Thyroid gland (tissue), 4 donors: Measurements from ENCODE around the gene FOSB.

Experiments
- CTCF ChIP-seq, 6 experiments: fragments of 200-600 bp in 3 of 6; fragments of 450-650 bp in 3 of 6; sonication (generic) in 3 of 6; IDR thresholded peaks; one replicate each; pipeline ENCODE4 v1.5.1; 2016 to 2019; ENCODE audit warnings: antibody characterized with exemption in 6 of 6, mild to moderate bottlenecking in 2 of 6, inconsistent platforms in 1 of 6, moderate library complexity in 1 of 6
- POLR2A ChIP-seq, 2 donors: fragments of 450-650 bp; IDR thresholded peaks; one replicate each; pipeline ENCODE4 v1.6.1; 2017; ENCODE audit warnings: antibody characterized with exemption in 2 of 2, mild to moderate bottlenecking in 2 of 2, moderate library complexity in 1 of 2

- TF ChIP-seq CTCF (IDR thresholded peaks at IDR 0.05) = no peak
- TF ChIP-seq POLR2A (IDR thresholded peaks at IDR 0.05) = no peak
Observed at GRCh38 chr19:45492627-45493470, 25.1 kb downstream of the FOSB start.
